GM23338 (cell line): ENCODE data around the gene MEI1. TPM values are rescaled to one million over a fixed set of nuclear protein-coding genes. Genes with fewer than 3 reads are reported as not detected.

ENCODE experiments used
- ATAC-seq: fragments of 200-7000 bp; cut with Tn5 transposase; 3 replicates; pipeline ENCODE4 v1.9.1; 2020
- DNase-seq: peaks from one replicate; pipeline ENCODE4 v3.0.0-alpha.2; 2015; ENCODE audit warnings: low spot score
- H2AFZ ChIP-seq: fragments of 200-600 bp; sonication (generic); 2 replicates; pipeline ENCODE4 v1.8.0; 2016; ENCODE audit warnings: antibody characterized with exemption, mild to moderate bottlenecking, moderate library complexity
- H3F3A ChIP-seq: fragments of 200-600 bp; sonication (generic); replicated peaks from 2 replicates; pipeline ENCODE4 v1.8.0; 2017; ENCODE audit warnings: antibody characterized with exemption, mixed run types, low read depth
- H3K27ac ChIP-seq: fragments of 200-600 bp; sonication (generic); 2 replicates; pipeline ENCODE4 v1.6.1; 2016; ENCODE audit warnings: low read depth
- H3K27me3 ChIP-seq: fragments of 200-600 bp; sonication (generic); 2 replicates; pipeline ENCODE4 v1.8.0; 2016; ENCODE audit warnings: mild to moderate bottlenecking, mixed run types, moderate library complexity; ENCODE audit not compliant: insufficient read depth
- H3K36me3 ChIP-seq: fragments of 200-600 bp; sonication (generic); 2 replicates; pipeline ENCODE4 v1.8.0; 2016; ENCODE audit warnings: mild to moderate bottlenecking; ENCODE audit not compliant: insufficient read depth
- H3K4me1 ChIP-seq: fragments of 200-600 bp; sonication (generic); 2 replicates; pipeline ENCODE4 v1.8.0; 2016; ENCODE audit warnings: mild to moderate bottlenecking, moderate library complexity; ENCODE audit not compliant: insufficient read depth
- H3K4me2 ChIP-seq: fragments of 200-600 bp; sonication (generic); 2 replicates; pipeline ENCODE4 v1.7.1; 2017; ENCODE audit warnings: mixed run types
- H3K4me3 ChIP-seq: fragments of 200-600 bp; sonication (generic); 2 replicates; pipeline ENCODE4 v1.6.1; 2016; ENCODE audit warnings: mixed run types
- H3K79me2 ChIP-seq: fragments of 200-600 bp; sonication (generic); replicated peaks from 2 replicates; pipeline ENCODE4 v1.8.0; 2017; ENCODE audit warnings: mild to moderate bottlenecking; ENCODE audit not compliant: insufficient read depth
- H3K9me2 ChIP-seq: fragments of 200-600 bp; sonication (generic); 2 replicates; pipeline ENCODE4 v1.8.0; 2017; ENCODE audit not compliant: insufficient read depth
- H4K20me1 ChIP-seq: fragments of 200-600 bp; sonication (generic); replicated peaks from 2 replicates; pipeline ENCODE4 v1.8.0; 2017; ENCODE audit warnings: mild to moderate bottlenecking; ENCODE audit not compliant: insufficient read depth
- H3K27ac Mint-ChIP-seq: 2 replicates; pipeline ENCODE4 v1.8.0; 2020; ENCODE audit warnings: inconsistent platforms, mild to moderate bottlenecking, moderate library complexity, mixed read lengths
- H3K27me3 Mint-ChIP-seq: 3 replicates; pipeline ENCODE4 v1.8.0; 2022; ENCODE audit warnings: low read depth, mild to moderate bottlenecking, moderate library complexity, mixed read lengths, inconsistent platforms; ENCODE audit not compliant: insufficient read depth, poor library complexity
- H3K36me3 Mint-ChIP-seq: 3 replicates; pipeline ENCODE4 v1.8.0; 2021; ENCODE audit warnings: low read depth, mild to moderate bottlenecking, inconsistent platforms, moderate library complexity, mixed read lengths
- H3K4me1 Mint-ChIP-seq: 3 replicates; pipeline ENCODE4 v1.8.0; 2020; ENCODE audit warnings: mild to moderate bottlenecking, inconsistent platforms, mixed read lengths
- H3K4me3 Mint-ChIP-seq: 3 replicates; pipeline ENCODE4 v1.8.0; 2021; ENCODE audit warnings: moderate library complexity, mild to moderate bottlenecking, inconsistent platforms, mixed read lengths
- H3K9me3 Mint-ChIP-seq: 3 replicates; pipeline ENCODE4 v1.8.0; 2020; ENCODE audit warnings: moderate library complexity, mild to moderate bottlenecking, inconsistent platforms, mixed read lengths
- CREB1 ChIP-seq: fragments of 250-450 bp; sonication (Bioruptor Pico); IDR thresholded peaks from 2 replicates; pipeline ENCODE4 v1.5.0; 2020; ENCODE audit warnings: low read depth, mild to moderate bottlenecking, moderate library complexity
- CTCF ChIP-seq, 2 experiments: fragments of 200-600 bp in 1 of 2; sonication (generic) in 1 of 2; conservative IDR thresholded peaks; 2 replicates each; pipeline versions ENCODE4 v1.5.1 to v1.6.1; 2016 to 2017; ENCODE audit warnings: antibody characterized with exemption in 2 of 2, low read depth in 2 of 2, mild to moderate bottlenecking in 2 of 2, moderate library complexity in 1 of 2
- ETS1 ChIP-seq: IDR thresholded peaks from 2 replicates; pipeline ENCODE4 v1.6.1; 2016; ENCODE audit warnings: antibody characterized with exemption
- EZH2 ChIP-seq: fragments of 200-600 bp; sonication (generic); IDR thresholded peaks from one replicate; pipeline ENCODE4 v1.8.0; 2017; ENCODE audit warnings: antibody characterized with exemption, mild to moderate bottlenecking, low read depth; ENCODE audit not compliant: unreplicated experiment
- EZH2phosphoT487 ChIP-seq: fragments of 200-600 bp; sonication (generic); IDR thresholded peaks from one replicate; pipeline ENCODE4 v1.8.1; 2018; ENCODE audit warnings: antibody characterized with exemption; ENCODE audit not compliant: unreplicated experiment
- JUNB ChIP-seq: IDR thresholded peaks from one replicate; pipeline ENCODE4 v1.6.1; 2016; ENCODE audit warnings: antibody characterized with exemption; ENCODE audit not compliant: unreplicated experiment
- NANOG ChIP-seq: IDR thresholded peaks from 2 replicates; pipeline ENCODE4 v1.6.1; 2016; ENCODE audit warnings: antibody characterized with exemption, borderline replicate concordance
- POLR2AphosphoS5 ChIP-seq: IDR thresholded peaks from 2 replicates; pipeline ENCODE4 v1.6.1; 2016; ENCODE audit warnings: antibody characterized with exemption, low read depth
- REST ChIP-seq: IDR thresholded peaks from one replicate; pipeline ENCODE4 v1.6.1; 2018; ENCODE audit warnings: antibody characterized with exemption; ENCODE audit not compliant: unreplicated experiment
- STAT1 ChIP-seq: IDR thresholded peaks from one replicate; pipeline ENCODE4 v1.6.1; 2016; ENCODE audit warnings: antibody characterized with exemption; ENCODE audit not compliant: unreplicated experiment
- ZNF114 ChIP-seq: fragments of 250-450 bp; sonication (Bioruptor Pico); IDR thresholded peaks from 2 replicates; pipeline ENCODE4 v1.5.0; 2020; ENCODE audit warnings: mild to moderate bottlenecking, moderate library complexity
- ZNF331 ChIP-seq: fragments of 250-450 bp; sonication (Bioruptor Pico); IDR thresholded peaks from 2 replicates; pipeline ENCODE4 v1.5.0; 2020; ENCODE audit warnings: low read depth, mild to moderate bottlenecking, moderate library complexity
- polyA plus RNA-seq: library from polyadenylated mRNA; unstranded; fragments of >200 nt; fragmentation: Nextera tagmentation; extraction: Ambion mirVana; gene quantifications from 2 replicates; pipeline ENCODE4 v1.2.1, GENCODE V29; 2016
- total RNA-seq: library from RNA; depleted of rRNA; stranded (reverse); fragments of >200 nt; shearing (Covaris generic); gene quantifications from 2 replicates; pipeline ENCODE4 v1.2.3, GENCODE V29; 2014
- TF ChIP-seq, protein P1 (sequence below): fragments of 250-450 bp; sonication (Bioruptor Pico); IDR thresholded peaks from 2 replicates; pipeline ENCODE4 v1.5.0; 2020; ENCODE audit warnings: mild to moderate bottlenecking, moderate library complexity

MEI1 gene
- total and polyA plus RNA-seq, 2 experiments from 2014 or later, result 0.28 to 0.87 TPM

DNA sequence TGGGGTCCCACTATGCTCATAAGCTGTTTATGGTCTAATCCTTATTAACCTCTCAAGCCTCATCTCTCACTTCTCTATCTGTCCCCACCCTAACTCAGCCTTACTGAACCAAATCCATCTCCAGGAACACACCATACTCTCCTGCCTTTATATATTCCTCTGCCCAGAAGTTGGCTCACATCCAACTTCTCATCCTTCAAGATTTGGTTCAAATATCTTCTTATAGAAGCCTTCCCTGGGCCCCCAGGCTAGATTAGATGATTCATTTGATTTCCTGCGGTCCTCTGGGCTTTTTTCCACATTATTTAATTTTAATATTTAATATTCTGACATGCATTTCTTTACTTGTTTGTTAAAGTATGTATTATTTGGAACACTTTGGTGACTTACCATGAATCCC is 23.2 kb downstream of the MEI1 start:
- H3K36me3 Mint-ChIP-seq, result no peaks in the 10 kb centered on the region
- Histone ChIP-seq H3K27ac (no peak overlapping the region), H3K36me3 (no peaks in the 10 kb centered on the region), H2AFZ (no peak overlapping the region), H3K4me1 (no peaks in the 10 kb centered on the region), H3K4me3 (no peak overlapping the region), H3K79me2 (no peaks in the 10 kb centered on the region), H3K4me2 (no peak overlapping the region), H3F3A (no peaks in the 10 kb centered on the region), H3K9me2 (no peaks in the 10 kb centered on the region), H4K20me1 (no peaks in the 10 kb centered on the region), H3K27me3 (no peaks in the 10 kb centered on the region)
- H3K27ac Mint-ChIP-seq, result no peak overlapping the region
- no peaks in the 10 kb centered on the region for H3K9me3 Mint-ChIP-seq
- H3K4me1 Mint-ChIP-seq, result no peaks in the 10 kb centered on the region
- no peak overlapping the region for H3K4me3 Mint-ChIP-seq
- no peaks in the 10 kb centered on the region for H3K27me3 Mint-ChIP-seq
- TF ChIP-seq REST (no peak), ZNF114 (CRISPR knock-in tag) (no peak), CREB1 (CRISPR knock-in tag) (no peak), STAT1 (no peak), NANOG (no peak), ETS1 (no peak), EZH2phosphoT487 (no peak), ZNF331 (CRISPR knock-in tag) (no peak), JUNB (no peak), CTCF (conservative IDR thresholded peaks at IDR 0.05; ENCODE audit: low read depth in 2 of 2) (no peak), POLR2AphosphoS5 (no peak), EZH2 (no peak)
- TF ChIP-seq, protein P1, sequence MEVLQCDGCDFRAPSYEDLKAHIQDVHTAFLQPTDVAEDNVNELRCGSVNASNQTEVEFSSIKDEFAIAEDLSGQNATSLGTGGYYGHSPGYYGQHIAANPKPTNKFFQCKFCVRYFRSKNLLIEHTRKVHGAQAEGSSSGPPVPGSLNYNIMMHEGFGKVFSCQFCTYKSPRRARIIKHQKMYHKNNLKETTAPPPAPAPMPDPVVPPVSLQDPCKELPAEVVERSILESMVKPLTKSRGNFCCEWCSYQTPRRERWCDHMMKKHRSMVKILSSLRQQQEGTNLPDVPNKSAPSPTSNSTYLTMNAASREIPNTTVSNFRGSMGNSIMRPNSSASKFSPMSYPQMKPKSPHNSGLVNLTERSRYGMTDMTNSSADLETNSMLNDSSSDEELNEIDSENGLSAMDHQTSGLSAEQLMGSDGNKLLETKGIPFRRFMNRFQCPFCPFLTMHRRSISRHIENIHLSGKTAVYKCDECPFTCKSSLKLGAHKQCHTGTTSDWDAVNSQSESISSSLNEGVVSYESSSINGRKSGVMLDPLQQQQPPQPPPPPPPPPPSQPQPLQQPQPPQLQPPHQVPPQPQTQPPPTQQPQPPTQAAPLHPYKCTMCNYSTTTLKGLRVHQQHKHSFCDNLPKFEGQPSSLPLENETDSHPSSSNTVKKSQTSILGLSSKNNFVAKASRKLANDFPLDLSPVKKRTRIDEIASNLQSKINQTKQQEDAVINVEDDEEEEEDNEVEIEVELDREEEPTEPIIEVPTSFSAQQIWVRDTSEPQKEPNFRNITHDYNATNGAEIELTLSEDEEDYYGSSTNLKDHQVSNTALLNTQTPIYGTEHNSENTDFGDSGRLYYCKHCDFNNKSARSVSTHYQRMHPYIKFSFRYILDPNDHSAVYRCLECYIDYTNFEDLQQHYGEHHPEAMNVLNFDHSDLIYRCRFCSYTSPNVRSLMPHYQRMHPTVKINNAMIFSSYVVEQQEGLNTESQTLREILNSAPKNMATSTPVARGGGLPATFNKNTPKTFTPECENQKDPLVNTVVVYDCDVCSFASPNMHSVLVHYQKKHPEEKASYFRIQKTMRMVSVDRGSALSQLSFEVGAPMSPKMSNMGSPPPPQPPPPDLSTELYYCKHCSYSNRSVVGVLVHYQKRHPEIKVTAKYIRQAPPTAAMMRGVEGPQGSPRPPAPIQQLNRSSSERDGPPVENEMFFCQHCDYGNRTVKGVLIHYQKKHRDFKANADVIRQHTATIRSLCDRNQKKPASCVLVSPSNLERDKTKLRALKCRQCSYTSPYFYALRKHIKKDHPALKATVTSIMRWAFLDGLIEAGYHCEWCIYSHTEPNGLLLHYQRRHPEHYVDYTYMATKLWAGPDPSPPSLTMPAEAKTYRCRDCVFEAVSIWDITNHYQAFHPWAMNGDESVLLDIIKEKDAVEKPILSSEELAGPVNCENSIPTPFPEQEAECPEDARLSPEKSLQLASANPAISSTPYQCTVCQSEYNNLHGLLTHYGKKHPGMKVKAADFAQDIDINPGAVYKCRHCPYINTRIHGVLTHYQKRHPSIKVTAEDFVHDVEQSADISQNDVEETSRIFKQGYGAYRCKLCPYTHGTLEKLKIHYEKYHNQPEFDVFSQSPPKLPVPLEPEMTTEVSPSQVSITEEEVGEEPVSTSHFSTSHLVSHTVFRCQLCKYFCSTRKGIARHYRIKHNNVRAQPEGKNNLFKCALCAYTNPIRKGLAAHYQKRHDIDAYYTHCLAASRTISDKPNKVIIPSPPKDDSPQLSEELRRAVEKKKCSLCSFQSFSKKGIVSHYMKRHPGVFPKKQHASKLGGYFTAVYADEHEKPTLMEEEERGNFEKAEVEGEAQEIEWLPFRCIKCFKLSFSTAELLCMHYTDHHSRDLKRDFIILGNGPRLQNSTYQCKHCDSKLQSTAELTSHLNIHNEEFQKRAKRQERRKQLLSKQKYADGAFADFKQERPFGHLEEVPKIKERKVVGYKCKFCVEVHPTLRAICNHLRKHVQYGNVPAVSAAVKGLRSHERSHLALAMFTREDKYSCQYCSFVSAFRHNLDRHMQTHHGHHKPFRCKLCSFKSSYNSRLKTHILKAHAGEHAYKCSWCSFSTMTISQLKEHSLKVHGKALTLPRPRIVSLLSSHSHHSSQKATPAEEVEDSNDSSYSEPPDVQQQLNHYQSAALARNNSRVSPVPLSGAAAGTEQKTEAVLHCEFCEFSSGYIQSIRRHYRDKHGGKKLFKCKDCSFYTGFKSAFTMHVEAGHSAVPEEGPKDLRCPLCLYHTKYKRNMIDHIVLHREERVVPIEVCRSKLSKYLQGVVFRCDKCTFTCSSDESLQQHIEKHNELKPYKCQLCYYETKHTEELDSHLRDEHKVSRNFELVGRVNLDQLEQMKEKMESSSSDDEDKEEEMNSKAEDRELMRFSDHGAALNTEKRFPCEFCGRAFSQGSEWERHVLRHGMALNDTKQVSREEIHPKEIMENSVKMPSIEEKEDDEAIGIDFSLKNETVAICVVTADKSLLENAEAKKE (CRISPR knock-in tag), result no peak
- ATAC-seq (no peak), DNase-seq (no peak)
